Mesenchymal stem cell (in vitro differentiated cells and primary cell): ENCODE measurements around the gene GPR179.

ENCODE experiments used
- DNase-seq: peaks from one replicate; pipeline ENCODE4 v3.0.0-alpha.2; 2013
- H2AFZ ChIP-seq: one replicate; pipeline ENCODE4 v1.6.1; 2013; ENCODE audit warnings: low read depth, mild to moderate bottlenecking, control low read depth, inconsistent platforms, low read length, moderate library complexity
- H2AK5ac ChIP-seq: 2 replicates; pipeline ENCODE4 v1.6.1; 2013; ENCODE audit warnings: low read length, moderate library complexity, mild to moderate bottlenecking, inconsistent platforms; ENCODE audit not compliant: severe bottlenecking
- H2BK120ac ChIP-seq: one replicate; pipeline ENCODE4 v1.6.1; 2013; ENCODE audit warnings: low read depth, mild to moderate bottlenecking, inconsistent platforms, low read length, moderate library complexity
- H2BK12ac ChIP-seq, 2 experiments: one replicate each; pipeline ENCODE4 v1.6.1; 2013; ENCODE audit warnings: inconsistent platforms in 2 of 2, low read length in 2 of 2, mild to moderate bottlenecking in 2 of 2, moderate library complexity in 2 of 2, control low read depth in 1 of 2
- H2BK15ac ChIP-seq: one replicate; pipeline ENCODE4 v1.6.1; 2013; ENCODE audit warnings: mild to moderate bottlenecking, low read depth, inconsistent platforms; ENCODE audit not compliant: poor library complexity, severe bottlenecking
- H2BK5ac ChIP-seq: 2 replicates; pipeline ENCODE4 v1.6.1; 2013; ENCODE audit warnings: low read depth, mild to moderate bottlenecking, low read length, control low read depth, inconsistent platforms; ENCODE audit not compliant: poor library complexity, severe bottlenecking
- H3K14ac ChIP-seq, 2 experiments: one replicate each; pipeline ENCODE4 v1.6.1; 2013; ENCODE audit warnings: inconsistent platforms in 2 of 2, low read length in 2 of 2, control low read depth in 1 of 2, mild to moderate bottlenecking in 1 of 2, moderate library complexity in 1 of 2
- H3K18ac ChIP-seq, 2 experiments: one replicate each; pipeline ENCODE4 v1.6.1; 2013; ENCODE audit warnings: inconsistent platforms in 2 of 2, low read length in 2 of 2, control low read depth in 1 of 2, low read depth in 1 of 2, mild to moderate bottlenecking in 1 of 2
- H3K23ac ChIP-seq, 2 experiments: one replicate each; pipeline ENCODE4 v1.6.1; 2013; ENCODE audit warnings: inconsistent platforms in 2 of 2, low read length in 2 of 2, mild to moderate bottlenecking in 2 of 2, moderate library complexity in 2 of 2, control low read depth in 1 of 2
- H3K27ac ChIP-seq: 2 replicates; pipeline ENCODE4 v1.5.1; 2013; ENCODE audit warnings: mild to moderate bottlenecking, moderate library complexity, low read length, control low read depth, inconsistent platforms; ENCODE audit not compliant: poor library complexity, severe bottlenecking
- H3K27me3 ChIP-seq, 2 experiments: 2 replicates each; pipeline versions ENCODE4 v1.6.1 to v1.7.0; 2013; ENCODE audit warnings: low read length in 2 of 2, mild to moderate bottlenecking in 2 of 2, moderate library complexity in 2 of 2, control low read depth in 1 of 2, inconsistent platforms in 1 of 2; ENCODE audit not compliant: control insufficient read depth in 1 of 2, insufficient read depth in 1 of 2
- H3K36me3 ChIP-seq, 2 experiments: 2 replicates each; pipeline versions ENCODE4 v1.6.1 to v1.7.0; 2013; ENCODE audit warnings: low read length in 2 of 2, control low read depth in 1 of 2, inconsistent platforms in 1 of 2, low read depth in 1 of 2, mild to moderate bottlenecking in 1 of 2; ENCODE audit not compliant: insufficient read depth in 2 of 2, control insufficient read depth in 1 of 2
- H3K4ac ChIP-seq, 2 experiments: one replicate each; pipeline ENCODE4 v1.6.1; 2013; ENCODE audit warnings: inconsistent platforms in 2 of 2, low read length in 2 of 2, mild to moderate bottlenecking in 2 of 2, moderate library complexity in 2 of 2, control low read depth in 1 of 2, low read depth in 1 of 2
- H3K4me1 ChIP-seq: 2 replicates; pipeline ENCODE4 v1.6.1; 2013; ENCODE audit warnings: low read depth, low read length, control low read depth; ENCODE audit not compliant: control insufficient read depth, insufficient read depth
- H3K4me2 ChIP-seq: 2 replicates; pipeline ENCODE4 v1.6.1; 2013; ENCODE audit warnings: low read length, mild to moderate bottlenecking, inconsistent platforms; ENCODE audit not compliant: poor library complexity, severe bottlenecking
- H3K4me3 ChIP-seq, 2 experiments: 2 replicates each; pipeline versions ENCODE4 v1.5.1 to v1.7.0; 2013; ENCODE audit warnings: low read length in 2 of 2, mild to moderate bottlenecking in 2 of 2, control low read depth in 1 of 2, low read depth in 1 of 2; ENCODE audit not compliant: insufficient read depth in 1 of 2
- H3K79me1 ChIP-seq: replicated peaks from 2 replicates; pipeline ENCODE4 v1.6.1; 2013; ENCODE audit warnings: mild to moderate bottlenecking, control low read depth, low read length, inconsistent platforms; ENCODE audit not compliant: poor library complexity, severe bottlenecking
- H3K9ac ChIP-seq: 2 replicates; pipeline ENCODE4 v1.7.0; 2013; ENCODE audit warnings: mild to moderate bottlenecking, low read length, moderate library complexity
- H3K9me3 ChIP-seq: 2 replicates; pipeline ENCODE4 v1.7.0; 2013; ENCODE audit warnings: mild to moderate bottlenecking, low read length; ENCODE audit not compliant: control insufficient read depth
- H4K8ac ChIP-seq: one replicate; pipeline ENCODE4 v1.6.1; 2013; ENCODE audit warnings: inconsistent platforms, mild to moderate bottlenecking, low read length, moderate library complexity
- H4K91ac ChIP-seq: one replicate; pipeline ENCODE4 v1.6.1; 2013; ENCODE audit warnings: mild to moderate bottlenecking, low read length, inconsistent platforms
- WGBS: methylation state at CpG from one replicate; pipeline ENCODE4 v1.1.7; 2013; ENCODE audit warnings: mixed read lengths; 5-methylcytosine and 5-hydroxymethylcytosine counted together

The GPR179 gene

DNA sequence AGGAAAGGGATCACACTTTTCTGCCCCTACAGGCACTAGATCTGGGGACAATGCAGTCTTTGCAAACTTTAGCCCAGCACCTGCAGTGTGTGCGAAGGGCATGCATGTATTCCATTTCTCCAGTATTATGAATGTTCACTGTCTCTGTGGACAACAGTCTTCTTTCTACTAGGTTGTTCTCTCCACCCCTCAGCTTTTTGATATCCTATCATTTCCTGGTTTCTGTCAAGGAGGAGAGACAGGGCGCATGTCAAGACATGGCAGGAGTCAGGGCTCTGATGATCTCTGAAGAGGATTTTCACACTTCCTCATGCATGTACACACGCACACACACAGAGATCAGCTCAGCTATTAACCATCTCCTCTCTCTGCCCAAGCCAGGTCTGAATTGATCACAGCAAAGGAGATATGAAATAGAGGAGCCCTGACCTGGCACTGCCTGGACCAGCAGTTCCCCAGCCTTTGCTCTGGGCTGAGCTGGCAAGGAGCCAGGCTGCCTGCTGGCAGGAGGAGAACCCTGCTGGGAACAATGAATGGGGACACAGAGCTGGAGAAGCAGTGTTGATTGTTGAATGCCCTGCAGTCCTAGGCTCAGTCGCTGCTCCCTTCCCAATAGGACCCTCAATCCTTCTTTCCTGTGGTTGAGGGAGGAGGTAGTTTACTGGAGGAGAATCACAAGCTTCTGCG is 2.6 kb downstream of the GPR179 start:
- Histone ChIP-seq H4K91ac (no peak overlapping the region), H2BK5ac (no peak overlapping the region), H3K9me3 (no peaks in the 10 kb centered on the region), H3K4me2 (no peak overlapping the region), H3K27ac (no peak overlapping the region), H3K23ac (no peak overlapping the region), H3K79me1 (no peaks in the 10 kb centered on the region), H3K4me3 (no peak overlapping the region), H4K8ac (no peak overlapping the region), H3K18ac (no peak overlapping the region), H2BK12ac (no peak overlapping the region), H3K4me1 (peaks cover 5% of the 10 kb centered on the region), H3K27me3 (peaks cover 55 to 63% of the 10 kb centered on the region in 2 experiments), H2BK120ac (no peak overlapping the region), H2AK5ac (no peak overlapping the region), H3K14ac (no peak overlapping the region), H2BK15ac (no peak overlapping the region), H3K36me3 (no peaks in the 10 kb centered on the region), H3K4ac (no peak overlapping the region), H3K9ac (no peak overlapping the region), H2AFZ (no peak overlapping the region)
- DNase-seq: peak; percentile 12
- 75% methylated on average over 4 of the region's 5 CpGs for WGBS

- H3K9me3 ChIP-seq: no peaks in the 10 kb centered on the region
- no peak for DNase-seq
- H3K36me3 ChIP-seq: no peaks in the 10 kb centered on the region
- H3K4me3 ChIP-seq: no peak overlapping the region
- no peak overlapping the region for H2AFZ ChIP-seq
- no peak overlapping the region for H2BK12ac ChIP-seq
- no peak overlapping the region for H3K18ac ChIP-seq
- H3K4me2 ChIP-seq: no peak overlapping the region
- H3K79me1 ChIP-seq: no peaks in the 10 kb centered on the region
- no peak overlapping the region for H2BK120ac ChIP-seq
- no peak overlapping the region for H3K14ac ChIP-seq
- H4K8ac ChIP-seq: no peak overlapping the region
- no peak overlapping the region for H3K23ac ChIP-seq
- H3K27me3 ChIP-seq: peaks cover 68 to 76% of the 10 kb centered on the region in 2 experiments
- H3K4ac ChIP-seq: no peak overlapping the region
- no peak overlapping the region for H2AK5ac ChIP-seq
- no peak overlapping the region for H2BK5ac ChIP-seq
- H2BK15ac ChIP-seq: no peak overlapping the region
- no peak overlapping the region for H4K91ac ChIP-seq
- no peak overlapping the region for H3K9ac ChIP-seq
- H3K4me1 ChIP-seq: peaks cover 5% of the 10 kb centered on the region
- no peak overlapping the region for H3K27ac ChIP-seq
Observed at GRCh38 chr17:38339891-38340290, 3.9 kb downstream of the GPR179 start.

GRCh38 chr17:38338535-38338934 is 5.2 kb downstream of the GPR179 start:
- whole genome bisulfite sequencing: 78% methylated on average over 4 of the region's 4 CpGs

GRCh38 chr17:38338053-38338452 is 5.7 kb downstream of the GPR179 start:
- no peak overlapping the region for H3K4me2 ChIP-seq
- H4K91ac ChIP-seq: no peak overlapping the region
- no peaks in the 10 kb centered on the region for H3K36me3 ChIP-seq
- H3K27ac ChIP-seq: no peak overlapping the region
- WGBS: 80% methylated on average over 5 of the region's 5 CpGs
- no peak overlapping the region for H3K4me3 ChIP-seq
- no peak overlapping the region for H3K14ac ChIP-seq
- H2BK5ac ChIP-seq: no peak overlapping the region
- peaks cover 69 to 77% of the 10 kb centered on the region in 2 experiments for H3K27me3 ChIP-seq
- H3K79me1 ChIP-seq: no peaks in the 10 kb centered on the region
- no peaks in the 10 kb centered on the region for H3K9me3 ChIP-seq
- no peak overlapping the region for H2AFZ ChIP-seq
- H2AK5ac ChIP-seq: no peak overlapping the region
- no peak overlapping the region for H3K4ac ChIP-seq
- H2BK120ac ChIP-seq: no peak overlapping the region
- H4K8ac ChIP-seq: no peak overlapping the region
- no peak overlapping the region for H3K9ac ChIP-seq
- H3K23ac ChIP-seq: no peak overlapping the region
- H3K4me1 ChIP-seq: peaks cover 5% of the 10 kb centered on the region
- H3K18ac ChIP-seq: no peak overlapping the region
- H2BK15ac ChIP-seq: no peak overlapping the region
- H2BK12ac ChIP-seq: no peak overlapping the region
- DNase-seq: no peak

More at GRCh38 chr17:38338535-38338934, 5.2 kb downstream of the GPR179 start:
- Histone ChIP-seq H3K27ac (no peak overlapping the region), H3K36me3 (no peaks in the 10 kb centered on the region), H3K4me3 (no peak overlapping the region), H2BK12ac (no peak overlapping the region), H3K23ac (no peak overlapping the region), H3K27me3 (peaks cover 69 to 77% of the 10 kb centered on the region in 2 experiments), H3K9ac (no peak overlapping the region), H3K4ac (no peak overlapping the region), H3K18ac (no peak overlapping the region), H3K79me1 (no peaks in the 10 kb centered on the region), H2BK120ac (no peak overlapping the region), H2AK5ac (no peak overlapping the region), H3K4me1 (peaks cover 5% of the 10 kb centered on the region), H4K8ac (no peak overlapping the region), H3K9me3 (no peaks in the 10 kb centered on the region), H3K14ac (no peak overlapping the region), H2BK15ac (no peak overlapping the region), H4K91ac (no peak overlapping the region), H2AFZ (no peak overlapping the region), H3K4me2 (no peak overlapping the region), H2BK5ac (no peak overlapping the region)
- DNase-seq: no peak
